SK-N-DZ (cell line): Measurements from ENCODE around the gene FLT1.

Experiments used
- DNase-seq: peaks from one replicate; pipeline ENCODE4 v3.0.0-alpha.2; 2015; ENCODE audit warnings: low spot score

Gene FLT1

GRCh38 chr13:28251466-28251865 is 243.5 kb downstream of the FLT1 start:
- DNase-seq: no peak

- DNase-seq: no peak
Observed at GRCh38 chr13:28250542-28250941, 244.4 kb downstream of the FLT1 start.
